CD8-positive, alpha-beta memory T cell (primary cell): ENCODE results near the gene PAX4. TPM values are rescaled to one million over a fixed set of nuclear protein-coding genes. Genes with fewer than 3 reads are reported as not detected.

Experiments
- CTCF ChIA-PET: fragments of 350-600 bp; sonication (Branson Sonifier 250); formaldehyde crosslinking; loops from one replicate; lab custom pipeline; 2021; ENCODE audit warnings: antibody characterized with exemption; lab: Charles Lee
- POLR2A ChIA-PET: fragments of 350-600 bp; sonication (Branson Sonifier 250); formaldehyde crosslinking; loops from one replicate; lab custom pipeline; 2021; ENCODE audit warnings: antibody characterized with exemption; lab: Charles Lee
- DNase-seq, 5 donors: peaks; one replicate each; pipeline versions ENCODE4 v3.0.0 to v3.0.0-alpha.2; 2020 to 2022; ENCODE audit warnings: mixed read lengths in 1 of 5
- H3K27ac ChIP-seq: one replicate; pipeline ENCODE4 v1.7.0; 2013; ENCODE audit warnings: low read depth, mild to moderate bottlenecking, low read length, moderate library complexity
- H3K27me3 ChIP-seq: 2 replicates; pipeline ENCODE4 v1.7.0; 2013; ENCODE audit warnings: low read length, mild to moderate bottlenecking; ENCODE audit not compliant: insufficient read depth, poor library complexity, severe bottlenecking
- H3K36me3 ChIP-seq: 2 replicates; pipeline ENCODE4 v1.7.0; 2013; ENCODE audit warnings: mild to moderate bottlenecking, low read length, moderate library complexity; ENCODE audit not compliant: insufficient read depth
- H3K4me1 ChIP-seq: 2 replicates; pipeline ENCODE4 v1.7.0; 2013; ENCODE audit warnings: mild to moderate bottlenecking, low read length, moderate library complexity; ENCODE audit not compliant: insufficient read depth
- H3K4me3 ChIP-seq: 2 replicates; pipeline ENCODE4 v1.7.0; 2013; ENCODE audit warnings: mild to moderate bottlenecking, low read length
- H3K9me3 ChIP-seq: 2 replicates; pipeline ENCODE4 v1.7.0; 2013; ENCODE audit warnings: mild to moderate bottlenecking, low read length
- H3K27ac Mint-ChIP-seq, 8 donors: one replicate each; pipeline ENCODE4 v1.8.0; 2020 to 2021; ENCODE audit warnings: mixed read lengths in 8 of 8, mild to moderate bottlenecking in 6 of 8, inconsistent platforms in 3 of 8, moderate library complexity in 3 of 8
- H3K27me3 Mint-ChIP-seq, 2 donors: one replicate each; pipeline ENCODE4 v1.8.0; 2020 to 2021; ENCODE audit warnings: mixed read lengths in 2 of 2, mild to moderate bottlenecking in 1 of 2, moderate library complexity in 1 of 2
- H3K36me3 Mint-ChIP-seq, 3 donors: one replicate each; pipeline ENCODE4 v1.8.0; 2020 to 2021; ENCODE audit warnings: mixed read lengths in 3 of 3, inconsistent platforms in 1 of 3, mild to moderate bottlenecking in 1 of 3
- H3K4me1 Mint-ChIP-seq, 3 donors: one replicate each; pipeline ENCODE4 v1.8.0; 2020 to 2021; ENCODE audit warnings: mixed read lengths in 3 of 3, inconsistent platforms in 1 of 3, mild to moderate bottlenecking in 1 of 3
- H3K4me3 Mint-ChIP-seq, 7 donors: one replicate each; pipeline ENCODE4 v1.8.0; 2020 to 2021; ENCODE audit warnings: mixed read lengths in 7 of 7, mild to moderate bottlenecking in 6 of 7, moderate library complexity in 4 of 7, inconsistent platforms in 2 of 7
- H3K9me3 Mint-ChIP-seq, 5 donors: one replicate each; pipeline ENCODE4 v1.8.0; 2020 to 2022; ENCODE audit warnings: mixed read lengths in 5 of 5, mild to moderate bottlenecking in 3 of 5, moderate library complexity in 2 of 5, inconsistent platforms in 1 of 5
- polyA plus RNA-seq: library from polyadenylated mRNA; unstranded; fragments of 300-500 nt; fragmentation: Illumina TruSeq; gene quantifications from one replicate; pipeline ENCODE4 v1.2.3, GENCODE V29; 2021
- total RNA-seq, 2 experiments: library from RNA; stranded (reverse); gene quantifications; one replicate each; pipeline ENCODE4 v1.2.3, GENCODE V29; 2021

Gene PAX4
- total and polyA plus RNA-seq, 3 experiments from 2014 or later = not detected

GRCh38 chr7:127654404-127655394, 36.8 kb upstream of the PAX4 start:
- peak overlapping the region in 5 of 7 donors; percentile 19 to 98 (median 96) for H3K4me3 Mint-ChIP-seq
- Histone ChIP-seq H3K27ac (peak overlapping the region; percentile 29), H3K36me3 (peaks cover 3% of the 10 kb centered on the region), H3K9me3 (no peaks in the 10 kb centered on the region), H3K27me3 (no peaks in the 10 kb centered on the region), H3K4me3 (peak overlapping the region; percentile 4), H3K4me1 (peaks cover 47% of the 10 kb centered on the region)
- POLR2A ChIA-PET = no interaction called here
- peaks cover 72 to 78% (median 77%) of the 10 kb centered on the region in 3 donors for H3K4me1 Mint-ChIP-seq
- H3K27me3 Mint-ChIP-seq = no peaks in the 10 kb centered on the region
- H3K9me3 Mint-ChIP-seq = no peaks in the 10 kb centered on the region
- H3K27ac Mint-ChIP-seq = peak overlapping the region in 5 of 8 donors; percentile 0 to 79 (median 28)
- CTCF ChIA-PET = no interaction called here
- no peak for DNase-seq
- peaks cover 5 to 51% (median 13%) of the 10 kb centered on the region in 3 donors for H3K36me3 Mint-ChIP-seq

GRCh38 chr7:127653396-127653795, 35.5 kb upstream of the PAX4 start:
- no peaks in the 10 kb centered on the region for H3K27me3 Mint-ChIP-seq
- Histone ChIP-seq H3K4me1 (peaks cover 44% of the 10 kb centered on the region), H3K27me3 (no peaks in the 10 kb centered on the region), H3K4me3 (peak overlapping the region; percentile 95), H3K9me3 (no peaks in the 10 kb centered on the region), H3K36me3 (peaks cover 3% of the 10 kb centered on the region), H3K27ac (no peak overlapping the region)
- peaks cover 0 to 41% (median 10%) of the 10 kb centered on the region in 3 donors for H3K36me3 Mint-ChIP-seq
- H3K4me3 Mint-ChIP-seq = peak overlapping the region in 5 of 7 donors; percentile 96 to 99 (median 98)
- POLR2A ChIA-PET = no interaction called here
- CTCF ChIA-PET = no interaction called here
- H3K27ac Mint-ChIP-seq = peak overlapping the region in 3 of 8 donors; percentile 96 to 100 (median 99)
- DNase-seq = no peak
- peaks cover 62 to 66% (median 65%) of the 10 kb centered on the region in 3 donors for H3K4me1 Mint-ChIP-seq
- H3K9me3 Mint-ChIP-seq = no peaks in the 10 kb centered on the region

GRCh38 chr7:127652333-127653248, 34.6 kb upstream of the PAX4 start:
- Mint-ChIP-seq H3K4me3 (peak overlapping the region in 5 of 7 donors; percentile 96 to 99 (median 98)), H3K4me1 (peaks cover 59 to 62% (median 61%) of the 10 kb centered on the region in 3 donors), H3K27me3 (no peaks in the 10 kb centered on the region), H3K36me3 (peaks cover 0 to 37% (median 8%) of the 10 kb centered on the region in 3 donors), H3K27ac (peak overlapping the region in 6 of 8 donors; percentile 96 to 100 (median 99)), H3K9me3 (no peaks in the 10 kb centered on the region)
- POLR2A ChIA-PET = no interaction called here
- CTCF ChIA-PET = no interaction called here
- Histone ChIP-seq H3K9me3 (no peaks in the 10 kb centered on the region), H3K36me3 (peaks cover 3% of the 10 kb centered on the region), H3K27ac (peak overlapping the region; percentile 98), H3K4me1 (peaks cover 43% of the 10 kb centered on the region), H3K4me3 (peak overlapping the region; percentile 95), H3K27me3 (no peaks in the 10 kb centered on the region)
- DNase-seq = no peak

GRCh38 chr7:127651556-127652332, 33.8 kb upstream of the PAX4 start, which contains the start of gene SND1:
SND1 (plus strand) TSS chr7:127652194; CDS start chr7:127652374, 180 bp downstream.
- Mint-ChIP-seq H3K4me1 (peaks cover 54 to 56% (median 55%) of the 10 kb centered on the region in 3 donors), H3K27ac (peak within 1 kb of the TSS in 6 of 8 donors; percentile 96 to 100 (median 99)), H3K27me3 (peaks cover 0 to under 1% of the 10 kb centered on the region in 2 donors), H3K4me3 (peak within 1 kb of the TSS in 5 of 7 donors; percentile 96 to 99 (median 98)), H3K9me3 (no peaks in the 10 kb centered on the region), H3K36me3 (peaks cover 0 to 34% (median 4%) of the 10 kb centered on the region in 3 donors)
- Histone ChIP-seq H3K4me3 (peak within 1 kb of the TSS; percentile 95), H3K4me1 (peaks cover 43% of the 10 kb centered on the region), H3K27ac (peak within 1 kb of the TSS; percentile 98), H3K9me3 (no peaks in the 10 kb centered on the region), H3K27me3 (no peaks in the 10 kb centered on the region), H3K36me3 (peaks cover 3% of the 10 kb centered on the region)
- peak; percentile 97 to 99 (median 98) for DNase-seq
- POLR2A ChIA-PET = interaction anchor here (0.6 to 1.0 kb wide), 2 partner anchors 63 to 65 kb away, joined by 3 to 5 read pairs; partner anchors contain the start of gene ARF5
- CTCF ChIA-PET = no interaction called here

GRCh38 chr7:127650847-127651555, 33.1 kb upstream of the PAX4 start:
- peaks cover 51% of the 10 kb centered on the region in 3 donors for H3K4me1 Mint-ChIP-seq
- ChIA-PET CTCF (no interaction called here), POLR2A (interaction anchor here (0.6 to 1.0 kb wide), 2 partner anchors 63 to 64 kb away, joined by 3 to 5 read pairs; partner anchors contain the start of gene ARF5)
- peaks cover 0 to 4% of the 10 kb centered on the region in 2 donors for H3K27me3 Mint-ChIP-seq
- peaks cover 43% of the 10 kb centered on the region for H3K4me1 ChIP-seq
- peaks cover 3% of the 10 kb centered on the region for H3K36me3 ChIP-seq
- H3K9me3 ChIP-seq = no peaks in the 10 kb centered on the region
- peak overlapping the region in 5 of 7 donors; percentile 96 to 99 (median 98) for H3K4me3 Mint-ChIP-seq
- no peaks in the 10 kb centered on the region for H3K27me3 ChIP-seq
- peak overlapping the region; percentile 95 for H3K4me3 ChIP-seq
- H3K27ac Mint-ChIP-seq = peak overlapping the region in 6 of 8 donors; percentile 96 to 100 (median 99)
- peaks cover 0 to 30% (median 4%) of the 10 kb centered on the region in 3 donors for H3K36me3 Mint-ChIP-seq
- H3K27ac ChIP-seq = peak overlapping the region; percentile 98
- no peaks in the 10 kb centered on the region for H3K9me3 Mint-ChIP-seq
- DNase-seq = peak in 2 of 5 donors; percentile 29 to 42

- Mint-ChIP-seq H3K4me3 (no peak overlapping the region), H3K27me3 (peaks cover 0 to 4% of the 10 kb centered on the region in 2 donors)
- CTCF ChIA-PET = no interaction called here
Observed at GRCh38 chr7:127648986-127649385, 31.0 kb upstream of the PAX4 start.

More at GRCh38 chr7:127648986-127649385, 31.0 kb upstream of the PAX4 start:
- Histone ChIP-seq H3K9me3 (no peaks in the 10 kb centered on the region), H3K4me3 (no peak overlapping the region), H3K36me3 (no peaks in the 10 kb centered on the region), H3K4me1 (peaks cover 26% of the 10 kb centered on the region), H3K27ac (no peak overlapping the region), H3K27me3 (no peaks in the 10 kb centered on the region)
- no peak for DNase-seq
- POLR2A ChIA-PET = no interaction called here
- Mint-ChIP-seq H3K27ac (no peak overlapping the region), H3K36me3 (peaks cover 0 to 17% (median 0%) of the 10 kb centered on the region in 3 donors), H3K4me1 (peaks cover 31% of the 10 kb centered on the region in 3 donors), H3K9me3 (no peaks in the 10 kb centered on the region)
